SK-N-SH treated with all-trans-retinoic acid at 6 μM for 48 hours (cell line): Measurements from ENCODE around the gene DST.

Experiments
- ATAC-seq: fragments of 200-7000 bp; cut with Tn5 transposase; 3 replicates; pipeline ENCODE4 v1.9.1; 2020; ENCODE audit warnings: mild to moderate bottlenecking, moderate library complexity
- ARNTL ChIP-seq: fragments of 450-650 bp; formaldehyde crosslinking; IDR thresholded peaks from 2 replicates; pipeline ENCODE4 v1.5.0; 2020; ENCODE audit warnings: low read depth, mild to moderate bottlenecking, moderate library complexity, borderline replicate concordance
- BACH2 ChIP-seq: fragments of 250-450 bp; sonication (Bioruptor Pico); IDR thresholded peaks from 2 replicates; pipeline ENCODE4 v1.9.0; 2021; ENCODE audit warnings: mild to moderate bottlenecking, borderline replicate concordance
- CREB5 ChIP-seq: fragments of 250-450 bp; sonication (Bioruptor Pico); IDR thresholded peaks from 2 replicates; pipeline ENCODE4 v1.5.1; 2020; ENCODE audit warnings: low read depth, mild to moderate bottlenecking, moderate library complexity
- CSDC2 ChIP-seq: fragments of 250-450 bp; sonication (Bioruptor Pico); IDR thresholded peaks from 2 replicates; pipeline ENCODE4 v1.5.0; 2020; ENCODE audit warnings: mild to moderate bottlenecking, moderate library complexity
- ESRRG ChIP-seq: fragments of 250-450 bp; sonication (Bioruptor Pico); IDR thresholded peaks from 2 replicates; pipeline ENCODE4 v1.6.1; 2021; ENCODE audit warnings: mild to moderate bottlenecking
- ISL1 ChIP-seq: fragments of 250-450 bp; sonication (Bioruptor Pico); IDR thresholded peaks from 2 replicates; pipeline ENCODE4 v2.1.2; 2022; ENCODE audit warnings: mild to moderate bottlenecking, moderate library complexity
- PATZ1 ChIP-seq: fragments of 250-450 bp; sonication (Bioruptor Pico); IDR thresholded peaks from 2 replicates; pipeline ENCODE4 v1.8.0; 2020; ENCODE audit warnings: mild to moderate bottlenecking, moderate library complexity, borderline replicate concordance
- PPARA ChIP-seq: fragments of 250-450 bp; sonication (Bioruptor Pico); IDR thresholded peaks from 2 replicates; pipeline ENCODE4 v1.5.0; 2020; ENCODE audit warnings: mild to moderate bottlenecking, borderline replicate concordance
- SNAI2 ChIP-seq: fragments of 250-450 bp; sonication (Bioruptor Pico); IDR thresholded peaks from 2 replicates; pipeline ENCODE4 v1.5.0; 2020; ENCODE audit warnings: mild to moderate bottlenecking, moderate library complexity
- TCF4 ChIP-seq: fragments of 250-450 bp; sonication (Bioruptor Pico); IDR thresholded peaks from 2 replicates; pipeline ENCODE4 v1.8.0; 2021; ENCODE audit warnings: mild to moderate bottlenecking, moderate library complexity, borderline replicate concordance
- TOX ChIP-seq: fragments of 250-450 bp; sonication (Bioruptor Pico); IDR thresholded peaks from 2 replicates; pipeline ENCODE4 v1.8.0; 2021; ENCODE audit warnings: mild to moderate bottlenecking, moderate library complexity, borderline replicate concordance
- TSHZ2 ChIP-seq: fragments of 250-450 bp; sonication (Bioruptor Pico); IDR thresholded peaks from 2 replicates; pipeline ENCODE4 v1.5.0; 2020; ENCODE audit warnings: mild to moderate bottlenecking, moderate library complexity
- ZC3H10 ChIP-seq: fragments of 250-450 bp; sonication (Bioruptor Pico); IDR thresholded peaks from 2 replicates; pipeline ENCODE4 v1.5.1; 2021; ENCODE audit warnings: mild to moderate bottlenecking, moderate library complexity
- ZFP3 ChIP-seq: fragments of 250-450 bp; sonication (Bioruptor Pico); IDR thresholded peaks from 2 replicates; pipeline ENCODE4 v1.5.0; 2020; ENCODE audit warnings: mild to moderate bottlenecking, moderate library complexity
- ZFP30 ChIP-seq: fragments of 450-650 bp; formaldehyde crosslinking; IDR thresholded peaks from 2 replicates; pipeline ENCODE4 v1.5.0; 2022; ENCODE audit warnings: mild to moderate bottlenecking, moderate library complexity
- ZNF565 ChIP-seq: fragments of 450-650 bp; formaldehyde crosslinking; conservative IDR thresholded peaks from 2 replicates; pipeline ENCODE4 v1.5.0; 2020; ENCODE audit warnings: low read depth, mild to moderate bottlenecking, moderate library complexity
- ZNF70 ChIP-seq: fragments of 450-650 bp; formaldehyde crosslinking; IDR thresholded peaks from 2 replicates; pipeline ENCODE4 v1.5.0; 2020; ENCODE audit warnings: mild to moderate bottlenecking, moderate library complexity
- ZNF8 ChIP-seq: fragments of 450-650 bp; formaldehyde crosslinking; IDR thresholded peaks from 2 replicates; pipeline ENCODE4 v1.5.0; 2020; ENCODE audit warnings: mild to moderate bottlenecking, moderate library complexity
- TF ChIP-seq, protein P1 (sequence below): fragments of 250-450 bp; sonication (Bioruptor Pico); IDR thresholded peaks from 2 replicates; pipeline ENCODE4 v1.5.1; 2021; ENCODE audit warnings: mild to moderate bottlenecking, moderate library complexity
- TF ChIP-seq, protein P2 (sequence below): fragments of 250-450 bp; sonication (Bioruptor Pico); IDR thresholded peaks from 2 replicates; pipeline ENCODE4 v1.8.0; 2021; ENCODE audit warnings: low read depth, mild to moderate bottlenecking, moderate library complexity, borderline replicate concordance

DST gene

DNA sequence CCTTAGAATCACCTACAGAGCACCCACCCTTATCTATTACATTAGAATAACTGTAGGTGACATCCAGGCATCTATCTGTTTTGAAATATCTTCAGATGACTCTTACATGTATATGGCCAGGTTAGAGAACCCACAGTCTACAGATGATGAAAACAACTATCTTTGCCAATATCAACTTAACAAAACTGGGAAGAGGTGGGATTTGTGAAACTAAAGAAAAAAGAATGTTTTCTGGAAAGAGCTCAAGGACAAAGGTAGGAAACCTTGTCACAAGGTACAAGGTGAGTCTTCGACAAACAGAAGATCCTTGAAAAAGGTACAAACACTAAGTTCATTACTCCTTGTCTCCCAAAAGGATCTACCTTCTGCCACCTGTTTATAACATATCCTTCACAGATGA lies 47.0 kb upstream of the DST start (continued):
- TF ChIP-seq PATZ1 (no peak), ZNF70 (CRISPR knock-in tag) (no peak), ZFP30 (CRISPR knock-in tag) (no peak), ZNF565 (CRISPR knock-in tag) (no peak), TCF4 (CRISPR knock-in tag) (no peak), CREB5 (CRISPR knock-in tag) (no peak)
- TF ChIP-seq, protein P1, sequence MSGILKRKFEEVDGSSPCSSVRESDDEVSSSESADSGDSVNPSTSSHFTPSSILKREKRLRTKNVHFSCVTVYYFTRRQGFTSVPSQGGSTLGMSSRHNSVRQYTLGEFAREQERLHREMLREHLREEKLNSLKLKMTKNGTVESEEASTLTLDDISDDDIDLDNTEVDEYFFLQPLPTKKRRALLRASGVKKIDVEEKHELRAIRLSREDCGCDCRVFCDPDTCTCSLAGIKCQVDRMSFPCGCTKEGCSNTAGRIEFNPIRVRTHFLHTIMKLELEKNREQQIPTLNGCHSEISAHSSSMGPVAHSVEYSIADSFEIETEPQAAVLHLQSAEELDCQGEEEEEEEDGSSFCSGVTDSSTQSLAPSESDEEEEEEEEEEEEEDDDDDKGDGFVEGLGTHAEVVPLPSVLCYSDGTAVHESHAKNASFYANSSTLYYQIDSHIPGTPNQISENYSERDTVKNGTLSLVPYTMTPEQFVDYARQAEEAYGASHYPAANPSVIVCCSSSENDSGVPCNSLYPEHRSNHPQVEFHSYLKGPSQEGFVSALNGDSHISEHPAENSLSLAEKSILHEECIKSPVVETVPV (CRISPR knock-in tag) = no peak

DNA sequence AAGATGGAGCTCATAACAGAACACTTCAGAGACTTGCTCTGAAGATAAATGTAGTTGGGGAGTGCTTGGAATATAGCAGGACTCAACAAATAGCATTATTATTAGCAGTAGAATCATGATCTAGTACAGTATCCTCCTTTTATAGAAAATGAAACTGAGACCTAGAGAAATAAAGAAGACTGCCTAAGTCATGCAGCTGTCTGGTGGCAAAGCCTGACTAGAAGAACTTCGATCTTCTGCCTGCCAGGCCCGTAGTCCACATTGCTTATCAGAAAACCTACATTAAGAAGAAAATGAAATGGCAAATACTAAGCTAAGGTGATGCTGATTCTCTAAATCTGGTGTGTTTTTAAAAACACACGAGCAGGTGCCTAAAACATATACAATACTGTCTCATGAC lies 46.4 kb upstream of the DST start:
- TF ChIP-seq ESRRG (CRISPR knock-in tag) (no peak), CSDC2 (CRISPR knock-in tag) (no peak), ZNF565 (CRISPR knock-in tag) (no peak), ISL1 (CRISPR knock-in tag) (no peak), CREB5 (CRISPR knock-in tag) (no peak), TOX (no peak), ZNF70 (CRISPR knock-in tag) (no peak), BACH2 (CRISPR knock-in tag) (no peak), TSHZ2 (no peak), PPARA (CRISPR knock-in tag) (no peak), ARNTL (CRISPR knock-in tag) (no peak), SNAI2 (no peak), ZFP3 (no peak), ZNF8 (CRISPR knock-in tag) (no peak), ZFP30 (CRISPR knock-in tag) (no peak), ZC3H10 (CRISPR knock-in tag) (no peak), PATZ1 (no peak)
- TF ChIP-seq, protein P1 (CRISPR knock-in tag) = no peak
- TF ChIP-seq, protein P2, sequence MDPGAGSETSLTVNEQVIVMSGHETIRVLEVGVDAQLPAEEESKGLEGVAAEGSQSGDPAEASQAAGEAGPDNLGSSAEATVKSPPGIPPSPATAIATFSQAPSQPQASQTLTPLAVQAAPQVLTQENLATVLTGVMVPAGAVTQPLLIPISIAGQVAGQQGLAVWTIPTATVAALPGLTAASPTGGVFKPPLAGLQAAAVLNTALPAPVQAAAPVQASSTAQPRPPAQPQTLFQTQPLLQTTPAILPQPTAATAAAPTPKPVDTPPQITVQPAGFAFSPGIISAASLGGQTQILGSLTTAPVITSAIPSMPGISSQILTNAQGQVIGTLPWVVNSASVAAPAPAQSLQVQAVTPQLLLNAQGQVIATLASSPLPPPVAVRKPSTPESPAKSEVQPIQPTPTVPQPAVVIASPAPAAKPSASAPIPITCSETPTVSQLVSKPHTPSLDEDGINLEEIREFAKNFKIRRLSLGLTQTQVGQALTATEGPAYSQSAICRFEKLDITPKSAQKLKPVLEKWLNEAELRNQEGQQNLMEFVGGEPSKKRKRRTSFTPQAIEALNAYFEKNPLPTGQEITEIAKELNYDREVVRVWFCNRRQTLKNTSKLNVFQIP (CRISPR knock-in tag) = no peak

More for the DNA sequence above, 46.4 kb upstream of the DST start:
- no peak for ATAC-seq
